Fibroblast of villous mesenchyme (primary cell): ENCODE results near the gene STK39. TPM values are rescaled to one million over a fixed set of nuclear protein-coding genes. Genes with fewer than 3 reads are reported as not detected.

Source experiments
- DNase-seq: peaks from one replicate; pipeline ENCODE4 v3.0.0-alpha.2; 2010; ENCODE audit warnings: low read depth
- H3K4me3 ChIP-seq: 2 replicates; pipeline ENCODE4 v1.5.1; 2011; ENCODE audit warnings: low read depth, mild to moderate bottlenecking, low read length
- CTCF ChIP-seq: IDR thresholded peaks from 2 replicates; pipeline ENCODE4 v1.5.1; 2012; ENCODE audit warnings: low read depth, mild to moderate bottlenecking, low read length; ENCODE audit not compliant: insufficient read depth
- total RNA-seq: library from RNA; depleted of rRNA; stranded (reverse); fragments of >200 nt; gene quantifications from 2 replicates; pipeline ENCODE4 v1.2.3, GENCODE V29; 2012

STK39 gene
- 15.5 and 27.2 TPM in 2 replicates for total RNA-seq

GRCh38 chr2:168247341-168248261 is at the start of gene STK39:
Gene STK39 (minus strand): TSS chr2:168247595. CDS start chr2:168247435, 160 bp downstream.
- H3K4me3 ChIP-seq: peak within 1 kb of the TSS; percentile 82
- DNase-seq: peak; percentile 75
- TF ChIP-seq CTCF: no peak

- no peak for TF ChIP-seq CTCF
- no peak overlapping the region for H3K4me3 ChIP-seq
- DNase-seq: no peak
Observed at GRCh38 chr2:168295051-168295450, 47.7 kb upstream of the STK39 start.

- DNase-seq: no peak
- no peak for TF ChIP-seq CTCF
- H3K4me3 ChIP-seq: no peak overlapping the region
Observed at GRCh38 chr2:168294409-168294808, 47.0 kb upstream of the STK39 start.

- H3K4me3 ChIP-seq: no peak overlapping the region
- TF ChIP-seq CTCF: no peak
- DNase-seq: no peak
Observed at GRCh38 chr2:168293766-168294165, 46.4 kb upstream of the STK39 start.

- H3K4me3 ChIP-seq: no peak overlapping the region
- TF ChIP-seq CTCF: no peak
- no peak for DNase-seq
Observed at GRCh38 chr2:168290391-168290790, 43.0 kb upstream of the STK39 start.

- TF ChIP-seq CTCF: no peak
- DNase-seq: no peak
- no peak overlapping the region for H3K4me3 ChIP-seq
Observed at GRCh38 chr2:168289880-168290279, 42.5 kb upstream of the STK39 start.

- no peak overlapping the region for H3K4me3 ChIP-seq
- no peak for DNase-seq
- no peak for TF ChIP-seq CTCF
Observed at GRCh38 chr2:168286535-168286934, 39.1 kb upstream of the STK39 start.
